GM21529 (cell line): ENCODE data around the gene IQGAP2.

Experiments
- ATAC-seq: cut with Tn5 transposase; IDR thresholded peaks from one replicate; pipeline ENCODE4 v1.9.1; 2021; ENCODE audit not compliant: unreplicated experiment

The IQGAP2 gene

DNA sequence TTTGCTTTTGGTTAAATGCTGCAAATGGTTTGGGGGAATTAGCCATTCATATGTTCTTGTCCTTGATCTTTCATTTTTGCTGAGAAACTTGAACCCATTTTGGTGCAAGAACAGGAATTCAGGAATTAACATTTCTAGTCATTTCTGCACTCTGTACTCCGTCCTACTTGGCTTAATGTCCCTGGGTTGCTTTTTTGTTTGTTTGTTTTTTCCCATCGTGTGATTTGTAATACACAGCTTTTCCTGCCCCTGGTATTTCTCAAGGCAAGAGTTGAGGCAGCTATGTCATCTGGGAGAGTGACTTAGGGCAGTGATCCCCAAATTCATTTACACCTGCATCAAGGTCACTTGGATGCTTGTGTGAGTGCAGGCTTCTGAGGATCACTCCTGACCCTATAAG is 71.3 kb downstream of the IQGAP2 start:
- no peak for ATAC-seq

DNA sequence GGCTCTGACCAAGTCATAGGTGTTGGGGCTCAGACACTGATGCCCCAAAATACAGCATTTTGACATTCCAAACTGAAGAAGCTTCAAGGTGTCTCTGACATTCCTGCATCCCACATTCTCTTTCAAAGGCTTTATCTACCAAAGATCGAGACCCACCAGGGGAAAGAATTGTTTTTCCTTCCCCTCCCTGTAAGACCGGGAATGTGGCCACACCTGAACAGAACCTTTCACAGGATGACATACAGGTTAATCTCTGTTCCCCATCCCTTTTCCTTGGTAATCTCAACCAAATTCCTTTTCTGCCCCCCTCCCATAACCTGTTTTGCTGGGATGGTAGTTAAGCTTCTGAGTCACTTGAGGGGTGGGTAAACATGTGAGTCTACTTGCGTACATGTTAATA is 72.3 kb downstream of the IQGAP2 start:
- no peak for ATAC-seq

DNA sequence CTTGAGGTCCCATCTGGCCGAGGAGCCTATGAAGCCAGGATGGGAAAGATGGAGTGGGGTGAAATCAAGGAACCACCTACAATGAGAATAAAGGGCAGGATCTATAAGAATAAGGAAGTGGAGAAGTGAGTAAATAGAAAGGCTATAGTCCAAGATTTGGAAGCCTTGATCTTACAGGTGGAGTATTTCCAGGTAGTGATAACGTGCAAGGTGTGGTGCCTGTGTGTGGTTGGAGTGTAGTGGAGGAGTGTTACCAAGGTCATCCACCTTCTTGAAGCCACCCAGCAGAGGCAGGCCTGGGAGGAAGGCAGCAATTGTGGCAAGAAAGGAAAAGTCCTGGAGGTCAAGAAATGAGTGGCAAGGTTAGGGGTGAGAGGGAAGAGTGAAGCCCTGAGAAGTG is 72.9 kb downstream of the IQGAP2 start:
- no peak for ATAC-seq

DNA sequence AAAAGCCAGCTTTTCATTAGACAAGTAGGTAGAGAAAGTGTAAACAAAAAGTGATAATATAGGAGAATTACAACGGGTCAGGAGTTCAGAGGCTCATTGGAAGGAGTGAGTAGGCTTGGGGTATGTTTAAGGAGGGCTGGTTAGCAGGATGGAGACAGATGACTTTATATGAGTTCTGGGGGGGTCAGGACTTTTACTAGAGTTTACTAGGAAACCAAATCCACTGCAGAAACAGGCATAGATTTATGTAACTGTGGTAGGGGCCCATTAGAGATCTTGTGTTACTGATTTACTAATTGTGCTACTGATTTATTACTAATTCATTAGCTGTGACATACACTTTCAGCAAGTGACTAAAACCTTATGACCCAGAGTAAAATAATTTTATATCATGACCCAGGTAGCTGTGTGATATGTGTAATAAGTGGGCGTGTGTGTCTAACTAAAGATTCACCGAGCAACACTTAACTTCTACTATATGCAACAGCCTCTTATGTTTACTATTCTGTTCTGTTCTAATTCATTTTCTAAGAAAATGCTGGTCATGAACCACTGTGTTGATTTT is 73.5 kb downstream of the IQGAP2 start:
- ATAC-seq = no peak

DNA sequence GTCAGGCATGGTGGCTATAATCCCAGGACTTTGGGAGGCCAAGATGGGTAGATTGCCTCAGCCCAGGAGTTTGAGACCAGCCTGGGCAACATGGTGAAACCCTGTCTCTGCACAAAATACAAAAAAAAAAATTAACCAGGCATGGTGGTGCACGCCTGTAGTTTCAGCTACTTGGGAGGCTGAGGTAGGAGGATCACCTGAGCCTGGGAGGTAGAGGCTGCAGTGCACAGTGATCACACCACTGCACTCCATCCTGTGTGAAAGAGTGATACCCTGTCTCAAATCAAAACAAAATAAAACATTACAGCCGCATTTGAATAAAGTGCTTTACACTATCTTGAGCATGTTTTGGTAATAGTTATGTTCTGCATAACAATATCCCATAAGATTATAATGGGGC is 74.0 kb downstream of the IQGAP2 start:
- ATAC-seq = no peak

DNA sequence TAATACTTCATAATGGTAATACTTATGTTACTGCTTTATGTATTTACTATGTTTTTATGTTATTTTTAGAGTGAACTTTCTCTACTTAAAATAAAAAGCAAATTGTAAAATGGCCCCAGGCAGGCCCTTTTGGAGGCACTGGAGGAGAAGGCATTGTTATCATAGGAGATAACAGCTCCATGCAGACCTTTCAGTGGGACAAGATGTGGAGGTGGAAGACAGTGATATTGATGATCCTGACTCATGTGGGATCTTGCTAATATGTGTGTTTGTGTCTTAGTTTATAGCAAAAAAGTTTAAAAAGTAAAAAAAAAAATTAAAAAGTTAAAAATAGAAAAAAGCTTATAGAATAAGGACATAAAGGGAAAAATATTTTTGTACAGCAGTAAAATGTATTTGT is 74.5 kb downstream of the IQGAP2 start:
- ATAC-seq = no peak

DNA sequence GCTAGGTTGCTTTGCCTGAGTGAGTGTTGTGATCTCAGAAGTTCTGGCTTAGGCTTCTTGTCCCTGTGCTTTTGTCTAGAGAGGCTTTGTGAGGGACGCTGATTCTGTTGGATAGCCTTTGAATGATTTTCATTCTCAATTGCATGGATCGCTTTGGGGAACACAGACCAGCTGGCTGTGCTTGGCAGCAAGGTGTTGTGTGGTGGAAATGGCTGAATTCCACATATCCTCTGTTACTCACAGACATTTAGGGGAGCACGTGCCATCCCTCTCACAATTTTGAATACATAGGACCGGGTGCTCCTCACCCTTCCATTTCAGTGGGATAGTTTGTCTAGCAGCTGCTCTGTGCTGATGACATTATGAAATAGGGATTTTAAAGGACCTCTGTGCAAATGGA is 76.2 kb downstream of the IQGAP2 start:
- no peak for ATAC-seq

DNA sequence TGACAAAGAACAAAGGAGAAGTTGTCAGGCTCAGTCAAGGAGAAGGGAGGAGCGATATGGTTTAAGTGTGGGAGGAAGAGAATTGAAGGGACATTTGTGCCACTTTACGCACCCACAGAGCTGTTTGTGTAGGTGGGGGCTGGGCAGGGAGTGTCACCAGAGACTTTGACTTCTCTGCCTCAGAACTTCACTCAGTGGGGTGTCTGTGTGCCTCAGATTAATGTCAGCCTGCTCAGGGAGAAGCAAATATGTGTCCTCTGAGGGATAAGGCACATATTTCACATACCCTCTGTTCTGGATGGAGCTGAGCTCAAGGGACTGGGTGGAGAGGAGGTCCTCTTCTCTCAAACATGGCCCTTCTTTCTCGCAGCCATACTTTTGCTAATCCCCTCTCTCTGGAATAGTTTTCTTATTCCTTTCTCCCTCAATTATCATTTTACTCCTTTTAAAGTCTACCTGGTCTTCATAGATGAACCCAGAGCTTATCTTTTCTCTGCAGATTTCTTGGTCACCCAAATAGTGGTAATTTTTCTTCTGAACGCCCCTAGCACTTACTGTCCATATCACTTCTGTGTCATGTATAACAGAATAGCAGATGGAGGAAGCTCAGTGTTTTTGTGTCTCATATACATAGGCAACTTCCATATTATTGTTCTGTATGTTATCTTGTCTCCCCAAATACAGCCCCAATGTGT is 77.0 kb downstream of the IQGAP2 start:
- no peak for ATAC-seq

DNA sequence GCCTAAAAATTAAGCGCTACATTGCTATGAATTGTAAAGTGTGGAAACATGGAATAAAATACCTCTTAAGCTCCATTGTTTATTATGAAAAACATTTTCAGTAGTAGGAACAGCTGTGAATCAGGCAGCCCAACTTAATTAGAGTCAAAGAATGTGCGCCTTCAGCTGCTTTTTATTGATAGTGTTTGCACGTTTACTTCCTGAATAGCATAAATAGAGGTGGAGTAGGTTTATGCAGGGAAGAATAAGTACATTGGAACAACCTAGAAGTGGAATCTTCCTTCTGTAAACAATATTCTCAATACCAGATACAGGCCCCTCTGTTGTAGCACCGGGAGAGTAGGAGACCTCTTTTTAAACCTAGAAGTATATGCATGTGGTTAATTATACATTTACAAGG is 79.9 kb downstream of the IQGAP2 start:
- ATAC-seq = no peak

DNA sequence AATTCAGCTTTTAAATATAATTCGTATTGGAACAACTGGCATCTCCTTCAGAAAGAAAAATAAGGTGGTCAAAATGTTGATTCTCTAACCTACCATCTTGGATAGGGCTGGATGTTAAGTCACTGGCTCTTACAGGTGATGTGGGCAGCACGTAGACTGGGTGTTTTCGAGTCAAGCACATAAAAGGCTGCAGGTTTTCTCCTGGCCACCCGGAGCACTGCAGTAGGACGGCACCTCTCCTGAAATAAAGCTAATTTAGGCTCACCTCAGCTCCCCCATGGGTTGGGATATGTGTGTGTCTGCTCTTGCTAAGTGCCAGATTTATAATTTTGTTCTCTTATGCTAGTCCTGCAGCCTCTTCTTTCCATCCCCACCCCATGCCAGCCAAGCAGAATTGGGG is 80.3 kb downstream of the IQGAP2 start:
- ATAC-seq = no peak

DNA sequence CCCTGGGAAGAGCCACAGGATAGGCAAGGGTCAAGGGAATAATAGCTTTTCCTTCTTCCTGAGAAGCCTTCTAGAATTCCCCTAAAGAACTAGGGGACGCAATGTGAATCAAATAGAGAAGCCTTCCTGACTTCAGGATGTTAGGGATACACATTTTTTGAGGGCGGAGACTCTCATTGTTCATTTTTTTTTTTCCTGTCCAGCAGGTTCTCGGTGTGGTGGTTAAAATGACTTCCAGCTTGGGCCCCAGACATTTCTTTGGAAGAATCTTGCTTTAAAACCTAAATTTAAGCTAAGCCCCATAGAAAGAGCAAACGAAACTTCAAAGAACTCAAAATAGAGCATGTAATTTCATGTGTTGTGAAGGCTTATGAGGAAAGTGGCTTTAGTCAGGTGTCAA is 80.8 kb downstream of the IQGAP2 start:
- no peak for ATAC-seq

DNA sequence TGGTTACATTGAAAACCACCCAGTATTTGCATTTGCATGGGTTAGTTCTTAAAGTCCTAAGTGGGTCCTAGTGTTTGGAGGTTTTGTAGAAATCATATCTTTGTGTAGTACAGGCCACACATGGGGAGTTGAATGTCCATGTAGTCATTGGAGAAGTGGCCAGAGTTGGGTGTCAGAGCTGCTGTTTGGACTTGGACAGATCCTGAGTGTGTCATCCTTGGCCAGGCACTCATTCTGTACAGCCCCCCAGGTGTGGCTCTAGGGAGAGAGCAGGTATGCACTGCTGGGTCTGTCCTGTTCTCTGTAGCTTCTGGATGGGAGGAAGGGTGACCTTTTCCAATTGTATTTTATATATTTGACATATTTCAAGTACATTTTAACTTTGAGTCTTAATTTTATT is 82.4 kb downstream of the IQGAP2 start:
- no peak for ATAC-seq

DNA sequence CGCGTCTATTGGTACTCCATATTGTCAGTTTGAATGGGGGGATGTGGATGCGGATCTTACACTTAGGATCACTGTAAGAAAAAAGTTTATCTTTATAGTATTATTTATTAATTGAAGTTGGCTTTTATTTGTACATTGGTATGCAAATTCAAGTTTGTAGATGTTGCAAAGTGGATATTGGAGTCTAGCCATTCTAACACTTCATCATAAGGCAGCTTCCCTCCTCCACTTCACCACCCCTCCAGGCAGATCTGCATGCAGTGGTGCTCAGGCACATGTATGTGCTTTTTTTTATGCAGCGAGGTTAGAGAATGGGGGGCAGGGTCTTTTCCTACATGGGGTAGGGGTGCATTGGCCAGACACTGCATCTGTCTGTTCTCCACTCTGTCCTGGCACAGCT is 84.3 kb downstream of the IQGAP2 start:
- ATAC-seq = no peak

DNA sequence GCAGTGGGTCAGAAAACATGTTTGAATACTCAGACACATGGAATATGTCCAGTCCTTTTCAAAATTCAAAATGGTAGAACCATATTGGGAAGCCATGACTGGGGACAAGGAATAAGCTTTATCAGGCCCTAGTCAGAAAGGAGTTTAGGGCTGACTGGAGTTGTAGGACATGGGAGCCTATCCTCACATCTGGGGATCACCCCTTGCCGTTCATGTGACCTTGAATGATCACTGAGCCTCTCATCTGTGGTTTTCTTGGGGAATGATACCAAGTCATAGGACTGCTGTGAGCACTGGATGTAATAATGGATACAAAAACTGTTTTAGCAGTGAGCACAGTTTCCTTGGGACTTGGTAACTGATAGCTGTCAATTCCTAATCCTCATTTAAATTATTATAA is 84.7 kb downstream of the IQGAP2 start:
- ATAC-seq = no peak

DNA sequence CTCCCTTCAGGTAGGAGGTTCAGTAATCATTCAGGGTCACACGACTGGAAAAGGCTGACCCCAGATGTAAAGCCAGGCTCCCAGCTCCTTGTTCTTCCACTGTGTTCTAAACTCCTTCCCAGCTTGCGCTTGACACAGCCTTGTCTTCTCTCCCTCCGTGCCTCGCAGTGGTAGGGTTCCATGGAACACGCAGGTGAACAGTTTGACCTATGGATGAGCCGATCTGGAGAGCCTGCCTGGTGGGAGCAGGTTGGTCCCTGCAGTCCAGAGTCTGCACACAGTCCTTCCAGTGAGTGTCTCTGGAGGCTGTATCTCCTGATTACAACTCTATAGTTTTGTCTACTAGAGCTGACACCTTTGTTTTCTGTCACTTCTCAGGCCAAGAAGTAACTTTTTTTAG is 85.9 kb downstream of the IQGAP2 start:
- ATAC-seq = no peak

DNA sequence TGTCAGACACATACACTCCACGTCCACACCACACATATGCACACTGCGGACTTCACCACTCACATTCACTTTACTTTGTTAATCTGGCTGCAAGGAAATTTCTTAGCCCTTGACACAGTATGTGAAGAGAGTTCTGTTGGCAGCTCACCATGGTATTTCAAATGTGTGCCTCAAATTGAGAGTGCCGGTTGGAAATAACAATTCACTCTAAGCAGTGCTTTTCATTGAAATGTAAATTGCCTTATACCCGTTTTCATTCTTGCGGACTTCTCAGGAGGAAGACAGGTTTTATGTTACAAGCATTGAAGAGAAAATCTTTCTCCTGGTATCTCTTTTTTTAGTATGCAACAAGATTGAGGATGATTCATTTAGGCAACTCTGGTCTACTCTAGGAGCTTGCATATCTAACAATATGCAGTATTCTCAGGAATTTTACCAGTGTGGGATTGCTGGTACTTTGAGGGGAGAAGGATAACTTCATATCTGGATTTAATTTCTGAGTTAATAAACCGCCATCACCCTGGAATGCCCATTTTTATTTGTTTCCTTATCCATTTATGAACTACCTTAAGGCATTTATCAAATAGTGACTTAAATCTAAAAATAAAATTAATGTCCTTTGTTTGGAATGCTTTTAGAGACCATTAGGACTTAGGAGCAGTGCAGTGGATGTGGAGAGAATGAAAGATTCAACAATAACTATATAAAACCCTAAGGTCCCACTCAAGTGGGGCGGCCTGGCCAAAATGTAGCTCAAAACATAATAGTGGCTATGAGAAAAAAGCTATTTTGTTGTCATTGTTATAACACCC is 87.0 kb downstream of the IQGAP2 start:
- ATAC-seq = no peak

DNA sequence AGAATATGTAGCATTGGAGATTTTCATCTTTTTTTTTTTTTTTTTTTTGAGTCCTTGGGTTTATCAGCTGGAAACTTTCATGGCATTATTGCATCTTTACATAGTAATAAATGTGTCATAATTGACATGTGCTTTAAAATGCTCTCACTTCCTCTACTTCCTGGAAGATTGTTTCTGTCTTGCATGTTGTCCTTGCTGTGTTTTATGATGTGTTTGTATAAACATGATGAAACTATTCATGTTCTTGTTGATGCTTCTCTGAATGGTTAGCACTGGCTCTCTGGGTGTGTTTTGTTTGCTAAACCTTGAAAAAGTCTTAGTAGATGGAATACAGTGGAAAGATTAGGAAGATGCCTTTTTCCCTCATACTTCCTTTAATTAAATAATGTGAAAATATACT is 87.9 kb downstream of the IQGAP2 start:
- ATAC-seq = no peak

DNA sequence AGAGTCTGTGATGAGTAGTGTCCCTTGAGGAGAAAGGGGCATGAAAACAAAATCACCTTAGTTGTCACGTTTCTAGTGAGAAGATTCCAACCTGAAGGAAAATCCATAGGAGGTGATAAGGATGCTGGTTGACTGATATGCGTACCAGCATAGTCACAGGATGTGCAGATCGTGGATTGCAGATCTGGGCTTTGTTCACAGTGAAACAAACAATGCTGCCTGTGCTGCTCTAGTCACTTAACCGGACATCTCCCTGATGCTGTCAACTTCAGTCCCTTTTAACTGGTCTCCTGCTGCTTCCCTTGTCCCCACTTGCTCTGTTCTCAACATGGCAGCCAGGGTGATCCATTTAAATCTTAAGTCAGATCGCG is 89.7 kb downstream of the IQGAP2 start:
- ATAC-seq = no peak

DNA sequence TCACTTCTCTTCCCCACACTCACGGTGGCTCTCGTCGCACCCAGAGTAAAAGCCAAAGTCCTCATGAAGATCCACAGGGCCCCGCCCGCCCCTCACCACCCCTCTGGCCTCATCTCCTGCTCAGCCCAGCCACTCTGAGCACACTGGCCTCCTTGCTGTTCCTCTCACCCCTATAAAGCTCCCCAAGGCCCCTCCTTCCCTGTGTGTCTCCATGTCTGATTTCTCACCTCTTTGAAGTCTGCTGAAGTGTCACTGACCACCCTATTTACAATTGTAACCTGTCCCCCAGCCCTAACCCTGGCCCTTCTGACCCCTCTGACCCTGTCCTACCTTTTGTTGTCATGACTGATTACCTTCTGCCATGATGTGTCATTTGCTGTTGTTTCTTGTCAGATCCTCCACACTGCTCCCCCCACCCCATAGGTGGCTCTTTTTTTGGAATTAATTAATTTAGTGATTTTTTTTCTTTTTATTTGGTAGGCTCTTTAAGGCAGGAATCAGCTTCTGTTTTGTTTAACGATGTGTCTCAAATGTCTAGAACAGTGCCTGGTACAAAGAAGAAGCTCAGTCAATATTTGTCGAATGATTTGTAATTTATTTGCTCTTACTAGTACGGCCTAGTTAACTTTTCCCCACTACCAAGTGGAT is 90.2 kb downstream of the IQGAP2 start:
- ATAC-seq = no peak

DNA sequence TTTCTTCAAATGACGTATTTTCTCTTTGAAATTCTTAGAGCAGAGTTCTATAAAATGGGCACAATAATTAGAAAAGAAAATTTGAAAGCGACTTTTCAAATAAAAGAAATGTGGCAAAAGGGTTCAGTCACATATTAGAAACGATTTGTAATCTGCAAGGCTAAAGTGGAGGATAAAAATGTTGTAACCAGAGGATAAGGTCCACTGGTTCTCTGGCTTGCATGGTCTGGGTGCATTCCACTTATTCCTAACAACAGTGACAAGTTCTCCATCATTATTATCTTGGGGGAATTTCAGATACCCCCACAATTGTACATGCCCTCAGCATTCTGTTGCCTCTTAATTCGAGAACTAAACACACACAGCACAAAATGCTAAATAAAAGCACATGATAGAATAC is 91.1 kb downstream of the IQGAP2 start:
- ATAC-seq = no peak

DNA sequence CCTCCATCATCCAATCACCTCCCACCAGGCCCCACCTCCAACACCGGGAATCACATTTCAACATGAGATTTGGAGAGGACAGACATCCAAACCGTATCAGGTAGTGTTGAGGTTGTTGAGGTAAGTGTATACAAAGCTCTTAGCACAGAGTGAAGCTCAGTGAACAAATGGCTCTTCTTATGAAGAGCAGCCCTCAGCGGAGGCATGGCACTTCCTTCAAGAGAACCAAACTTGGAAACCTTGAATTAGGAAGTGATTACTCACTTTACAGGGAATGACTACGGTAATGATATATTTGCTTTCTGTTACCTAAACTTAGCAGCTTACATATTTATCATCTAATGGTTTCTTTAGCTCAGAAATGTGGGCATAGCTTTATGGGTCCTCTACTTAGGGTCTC is 92.8 kb downstream of the IQGAP2 start:
- ATAC-seq = no peak

DNA sequence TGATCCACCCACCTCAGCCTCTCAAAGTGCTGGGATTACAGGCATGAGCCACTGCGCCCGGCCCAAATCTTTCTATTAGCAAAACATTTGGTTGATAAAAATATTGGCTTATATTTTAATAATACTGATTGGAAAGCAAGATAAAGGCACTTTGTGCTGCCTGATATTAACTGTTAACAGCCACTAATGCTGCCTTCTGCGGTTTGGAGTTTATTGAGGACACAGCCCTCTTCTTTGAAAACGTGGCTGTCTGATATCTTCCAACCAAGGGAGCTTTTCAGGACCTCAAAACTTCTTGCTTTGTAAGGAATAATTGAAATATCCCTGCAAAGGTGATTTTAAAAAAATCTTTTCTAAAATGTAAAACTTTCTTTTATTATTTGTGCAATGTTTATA is 94.0 kb downstream of the IQGAP2 start:
- no peak for ATAC-seq
